Stomach (tissue), 9 donors: ENCODE results near the gene SLC16A8. TPM values are rescaled to one million over a fixed set of nuclear protein-coding genes. Genes with fewer than 3 reads are reported as not detected.
A peak's percentile ranks its signal among the peaks of the same experiment; 100 is the strongest.

ENCODE experiments used
- DNase-seq, 2 donors: peaks; one replicate each; pipeline versions ENCODE4 v3.0.0 to v3.0.0-alpha.2; 2013 to 2019
- H3K27ac ChIP-seq, 5 donors: fragments of 200-600 bp in 4 of 5; sonication (generic) in 4 of 5; one replicate each; pipeline ENCODE4 v1.5.1; 2013 to 2019; ENCODE audit warnings: mild to moderate bottlenecking in 1 of 5, moderate library complexity in 1 of 5
- H3K27me3 ChIP-seq, 3 donors: fragments of 200-600 bp; sonication (generic); one replicate each; pipeline ENCODE4 v1.5.1; 2017 to 2019; ENCODE audit warnings: mixed run types in 1 of 3
- H3K36me3 ChIP-seq, 4 donors: fragments of 200-600 bp; sonication (generic); 1 replicate in 3 of 4; 2 replicates in 1 of 4; pipeline ENCODE4 v1.5.1; 2016 to 2019
- H3K4me1 ChIP-seq, 4 donors: fragments of 200-600 bp; sonication (generic); one replicate each; pipeline ENCODE4 v1.5.1; 2016 to 2019
- H3K4me3 ChIP-seq, 4 donors: fragments of 200-600 bp; sonication (generic) in 3 of 4; one replicate each; pipeline ENCODE4 v1.5.1; 2016 to 2019; ENCODE audit warnings: mild to moderate bottlenecking in 1 of 4
- H3K9me3 ChIP-seq, 4 donors: fragments of 200-600 bp; sonication (generic); one replicate each; pipeline ENCODE4 v1.5.1; 2016 to 2019
- EP300 ChIP-seq: sonication (generic); formaldehyde crosslinking; IDR thresholded peaks from one replicate; pipeline ENCODE4 v1.6.1; 2017; ENCODE audit warnings: antibody characterized with exemption
- POLR2A ChIP-seq, 4 donors: fragments of 450-650 bp; IDR thresholded peaks; one replicate each; pipeline ENCODE4 v1.6.1; 2016; ENCODE audit warnings: antibody characterized with exemption in 4 of 4, control low read depth in 2 of 4, mild to moderate bottlenecking in 1 of 4, moderate library complexity in 1 of 4
- POLR2AphosphoS5 ChIP-seq, 3 donors: sonication (generic); formaldehyde crosslinking; IDR thresholded peaks; one replicate each; pipeline ENCODE4 v1.6.1; 2016; ENCODE audit warnings: antibody characterized with exemption in 3 of 3
- WGBS, 5 donors: extraction: QIAGEN DNeasy Blood & Tissue Kit in 3 of 5; methylation state at CpG; one replicate each; pipeline versions ENCODE4 v1.1.5 to v1.1.7; 2013 to 2018; 5-methylcytosine and 5-hydroxymethylcytosine counted together
- intact Hi-C: fragments of 100-400 bp; cut with DNase I; formaldehyde crosslinking; loops from one replicate; pipeline ENCODE4 v1.15.1; 2023; ENCODE audit warnings: low total_unique reads
- polyA plus RNA-seq, 3 donors: library from polyadenylated mRNA; stranded (reverse); fragments of 200-250 nt; gene quantifications; one replicate each; pipeline ENCODE4 v1.2.3, GENCODE V29; 2013
- total RNA-seq, 5 donors: library from RNA; depleted of rRNA; stranded (reverse); fragments of >200 nt; gene quantifications; one replicate each; pipeline versions ENCODE4 v1.1.0 to v1.2.3, GENCODE V29; 2014 to 2016
- TF ChIP-seq, protein P1 (sequence below), 7 experiments: fragments of 450-650 bp in 4 of 7; fragments of 200-600 bp in 3 of 7; sonication (generic) in 3 of 7; IDR thresholded peaks; one replicate each; pipeline ENCODE4 v1.5.1; 2016 to 2019; ENCODE audit warnings: antibody characterized with exemption in 7 of 7, control low read depth in 2 of 7, mild to moderate bottlenecking in 1 of 7
- donor health status: healthy with polysubstance abuse.
- donor health status: Bipolar disorder and iron deficiency.
- donor health status: healthy.

SLC16A8 gene
- total and polyA plus RNA-seq, 8 donors: 0.48 TPM; not detected in 7

DNA sequence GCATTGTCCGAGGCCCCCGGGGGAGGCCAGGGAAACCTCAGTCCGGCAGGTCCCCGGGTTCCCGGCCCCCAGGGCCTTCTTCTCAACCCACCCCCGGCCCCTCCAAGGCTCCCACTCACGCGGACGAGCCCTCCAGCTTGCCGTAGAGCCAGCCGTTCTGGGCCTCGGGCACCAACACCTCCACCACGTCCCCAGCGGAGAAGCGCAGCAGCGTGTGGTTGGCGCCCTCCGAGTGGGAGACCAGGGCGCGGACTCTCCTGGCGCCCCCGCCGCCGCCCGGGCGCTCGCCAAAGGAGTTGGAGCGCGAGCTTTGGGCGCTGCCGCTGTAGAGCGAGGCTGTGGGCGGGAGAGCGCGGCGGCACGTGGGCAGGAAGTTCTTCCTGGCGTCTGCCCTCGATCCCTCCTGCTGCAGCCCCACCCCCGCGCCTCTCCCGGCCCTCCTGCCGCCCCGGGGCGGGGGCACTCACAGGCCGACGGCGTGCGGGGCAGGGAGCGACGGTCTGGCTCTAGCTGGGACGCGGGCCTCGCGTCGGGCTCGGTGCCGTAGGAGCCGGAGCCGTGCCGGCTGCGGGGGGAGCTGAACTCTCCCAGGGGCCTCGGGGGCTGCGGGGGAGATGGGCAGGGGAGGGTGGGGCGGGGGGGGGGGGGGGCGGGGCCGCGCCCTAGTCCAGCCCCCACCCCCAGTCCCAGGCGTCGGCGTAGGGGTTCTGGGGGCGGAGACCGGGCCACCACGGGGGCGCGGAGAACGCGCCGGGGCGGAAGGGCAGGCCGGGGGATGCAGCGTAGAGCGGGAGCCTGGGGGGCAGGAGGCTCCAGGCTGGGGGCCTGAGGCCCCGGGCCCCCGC is 4.9 kb upstream of the SLC16A8 start:
- intact Hi-C loops: no loop called here
- peak in 1 of 2 donors; percentile 45 for DNase-seq
- TF ChIP-seq, protein P1, sequence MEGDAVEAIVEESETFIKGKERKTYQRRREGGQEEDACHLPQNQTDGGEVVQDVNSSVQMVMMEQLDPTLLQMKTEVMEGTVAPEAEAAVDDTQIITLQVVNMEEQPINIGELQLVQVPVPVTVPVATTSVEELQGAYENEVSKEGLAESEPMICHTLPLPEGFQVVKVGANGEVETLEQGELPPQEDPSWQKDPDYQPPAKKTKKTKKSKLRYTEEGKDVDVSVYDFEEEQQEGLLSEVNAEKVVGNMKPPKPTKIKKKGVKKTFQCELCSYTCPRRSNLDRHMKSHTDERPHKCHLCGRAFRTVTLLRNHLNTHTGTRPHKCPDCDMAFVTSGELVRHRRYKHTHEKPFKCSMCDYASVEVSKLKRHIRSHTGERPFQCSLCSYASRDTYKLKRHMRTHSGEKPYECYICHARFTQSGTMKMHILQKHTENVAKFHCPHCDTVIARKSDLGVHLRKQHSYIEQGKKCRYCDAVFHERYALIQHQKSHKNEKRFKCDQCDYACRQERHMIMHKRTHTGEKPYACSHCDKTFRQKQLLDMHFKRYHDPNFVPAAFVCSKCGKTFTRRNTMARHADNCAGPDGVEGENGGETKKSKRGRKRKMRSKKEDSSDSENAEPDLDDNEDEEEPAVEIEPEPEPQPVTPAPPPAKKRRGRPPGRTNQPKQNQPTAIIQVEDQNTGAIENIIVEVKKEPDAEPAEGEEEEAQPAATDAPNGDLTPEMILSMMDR (IDR thresholded peaks at IDR 0.05): no peak
- no peak for TF ChIP-seq POLR2A (IDR thresholded peaks at IDR 0.05)
- TF ChIP-seq POLR2AphosphoS5 (IDR thresholded peaks at IDR 0.05): no peak
- no peak for TF ChIP-seq EP300
- no peaks in the 10 kb centered on the region for H3K9me3 ChIP-seq
- H3K27ac ChIP-seq: no peak overlapping the region
- peaks cover 0 to 29% (median 10%) of the 10 kb centered on the region in 4 donors for H3K36me3 ChIP-seq
- 26 to 65% (median 56%) methylated on average over 8 to 83 of the region's 85 CpGs for WGBS, 5 donors
- peak overlapping the region; percentile 18 to 30 (median 24) for H3K4me3 ChIP-seq
- H3K27me3 ChIP-seq: peaks cover 0 to 39% (median 12%) of the 10 kb centered on the region in 3 donors
- peaks cover 5 to 14% (median 10%) of the 10 kb centered on the region in 4 donors for H3K4me1 ChIP-seq

DNA sequence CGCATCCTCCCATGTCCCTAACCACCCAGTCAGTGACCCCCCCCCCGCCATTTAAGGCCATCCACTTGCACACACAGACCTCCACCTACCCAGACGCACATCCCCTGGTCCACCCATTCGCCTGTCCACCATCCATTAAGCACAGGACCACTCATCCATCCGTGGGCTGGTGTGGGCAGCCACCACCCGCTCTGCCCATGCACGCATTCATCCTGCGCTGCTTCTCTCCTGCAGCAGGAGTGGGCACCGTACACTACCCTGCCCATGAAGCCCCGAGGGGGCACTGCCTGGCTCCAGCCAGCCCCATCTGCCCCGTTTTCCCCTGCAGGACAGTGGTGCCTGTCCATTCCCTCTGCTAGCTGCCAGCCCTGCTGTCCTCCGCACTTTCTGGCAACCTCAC is 3.9 kb upstream of the SLC16A8 start:
- intact Hi-C loops: no loop called here
- H3K27ac ChIP-seq: no peak overlapping the region
- peaks cover 0 to 49% (median 15%) of the 10 kb centered on the region in 3 donors for H3K27me3 ChIP-seq
- peaks cover 0 to 26% (median 10%) of the 10 kb centered on the region in 4 donors for H3K36me3 ChIP-seq
- H3K4me1 ChIP-seq: peaks cover 5 to 16% (median 11%) of the 10 kb centered on the region in 4 donors
- TF ChIP-seq POLR2A (IDR thresholded peaks at IDR 0.05): no peak
- no peak for TF ChIP-seq POLR2AphosphoS5 (IDR thresholded peaks at IDR 0.05)
- TF ChIP-seq EP300: no peak
- TF ChIP-seq, protein P1 (IDR thresholded peaks at IDR 0.05): no peak
- no peaks in the 10 kb centered on the region for H3K9me3 ChIP-seq
- WGBS, 5 donors: 92 to 96% (median 94%) methylated on average over 10 to 12 of the region's 12 CpGs
- no peak overlapping the region for H3K4me3 ChIP-seq
- no peak for DNase-seq

DNA sequence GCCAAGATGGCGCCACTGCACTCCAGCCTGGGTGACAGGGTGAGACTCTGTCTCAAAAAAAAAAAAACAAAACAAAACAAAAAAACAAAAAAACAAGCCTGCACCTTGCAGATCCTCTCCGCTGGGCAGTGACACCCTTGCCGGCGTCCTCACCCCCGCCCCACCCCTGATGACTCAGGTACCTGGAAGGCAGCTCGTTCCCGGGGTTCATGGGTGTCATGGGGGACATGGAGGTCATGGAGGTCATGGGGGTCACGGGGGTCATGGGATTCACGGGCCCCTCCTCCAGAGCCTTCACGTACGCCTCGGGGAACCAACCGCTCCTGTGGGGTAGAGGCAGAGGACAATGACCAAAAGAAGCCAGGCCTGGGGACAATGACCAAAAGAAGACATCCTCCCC is 3.0 kb upstream of the SLC16A8 start:
- peaks cover 14 to 25% (median 20%) of the 10 kb centered on the region in 4 donors for H3K4me1 ChIP-seq
- H3K27ac ChIP-seq: no peak overlapping the region
- no peak for TF ChIP-seq POLR2A (IDR thresholded peaks at IDR 0.05)
- no peak for TF ChIP-seq EP300
- TF ChIP-seq, protein P1 (IDR thresholded peaks at IDR 0.05): no peak
- no peak for TF ChIP-seq POLR2AphosphoS5 (IDR thresholded peaks at IDR 0.05)
- no peak overlapping the region for H3K4me3 ChIP-seq
- peaks cover 0 to 58% (median 24%) of the 10 kb centered on the region in 3 donors for H3K27me3 ChIP-seq
- WGBS, 5 donors: 78 to 90% (median 87%) methylated on average over 13 of the region's 13 CpGs
- intact Hi-C loops: no loop called here
- no peak for DNase-seq
- no peaks in the 10 kb centered on the region for H3K9me3 ChIP-seq
- peaks cover 0 to 23% (median 10%) of the 10 kb centered on the region in 4 donors for H3K36me3 ChIP-seq

DNA sequence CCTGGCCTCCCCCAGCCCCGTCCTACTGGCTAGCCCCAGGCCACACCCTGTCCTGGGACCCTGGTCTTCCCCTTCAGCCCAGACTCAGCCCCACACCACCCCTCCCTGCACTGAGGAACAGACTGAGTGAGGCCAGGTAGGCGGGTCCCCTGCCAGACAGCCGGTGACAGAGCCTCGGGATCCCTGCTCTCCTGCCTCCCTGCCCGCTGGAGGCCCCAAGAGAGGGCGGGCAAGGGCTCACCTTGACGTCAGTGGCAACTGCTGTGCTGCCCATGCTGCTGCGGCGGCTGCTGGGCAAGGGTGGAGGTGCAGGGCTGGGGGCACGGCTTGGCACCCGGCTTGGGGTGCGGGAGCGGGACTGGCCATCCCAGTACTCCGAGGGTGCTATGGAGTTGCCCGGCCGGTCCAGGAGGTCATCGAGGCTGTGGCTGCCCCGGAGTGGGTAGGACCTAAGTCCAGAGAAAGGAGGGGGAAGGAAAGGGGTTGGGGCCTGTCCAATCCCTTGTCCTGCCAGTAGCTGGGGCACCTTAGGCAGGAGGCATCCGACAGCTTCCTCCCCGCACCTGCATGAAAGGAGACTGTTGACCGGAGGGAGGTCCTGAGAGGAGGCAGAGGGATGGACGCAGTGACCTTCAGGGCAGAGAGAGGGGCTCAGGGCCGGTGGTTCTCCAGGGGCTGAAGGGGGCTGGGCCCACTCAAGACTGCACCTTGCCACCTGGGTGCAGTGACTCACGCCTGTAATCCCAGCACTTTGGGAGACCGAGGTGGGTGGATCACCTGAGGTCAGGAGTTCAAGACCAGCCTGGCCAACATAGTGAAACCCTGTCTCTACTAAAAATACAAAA is 2.2 kb upstream of the SLC16A8 start:
- Histone ChIP-seq H3K36me3 (peaks cover 0 to 22% (median 10%) of the 10 kb centered on the region in 4 donors), H3K27me3 (peaks cover 0 to 65% (median 31%) of the 10 kb centered on the region in 3 donors), H3K4me3 (no peak overlapping the region), H3K9me3 (no peaks in the 10 kb centered on the region), H3K4me1 (peaks cover 21 to 33% (median 27%) of the 10 kb centered on the region in 4 donors), H3K27ac (no peak overlapping the region)
- TF ChIP-seq EP300 (no peak), POLR2A (IDR thresholded peaks at IDR 0.05) (no peak), POLR2AphosphoS5 (IDR thresholded peaks at IDR 0.05) (no peak)
- TF ChIP-seq, protein P1 (IDR thresholded peaks at IDR 0.05): no peak
- intact Hi-C loops: no loop called here
- peak in 1 of 2 donors; percentile 38 for DNase-seq
- 66 to 87% (median 82%) methylated on average over 8 to 25 of the region's 25 CpGs for WGBS, 5 donors
